HEK293 (cell line): ENCODE results near the gene UBR4.

Experiments used
- PBX3 ChIP-seq: sonication (generic); formaldehyde crosslinking; IDR thresholded peaks from 2 replicates; pipeline ENCODE4 v1.8.1; 2022; ENCODE audit warnings: mild to moderate bottlenecking, moderate library complexity, missing genetic modification reagents
- YY1 ChIP-seq: fragments of 450-650 bp; formaldehyde crosslinking; IDR thresholded peaks from 2 replicates; pipeline ENCODE4 v1.5.1; 2018; ENCODE audit warnings: missing biosample characterization, missing genetic modification characterization
- ZNF175 ChIP-seq: fragments of 450-650 bp; formaldehyde crosslinking; IDR thresholded peaks from 2 replicates; pipeline ENCODE4 v1.5.1; 2016; ENCODE audit warnings: missing biosample characterization, missing genetic modification characterization
- ZNF704 ChIP-seq: fragments of 450-650 bp; formaldehyde crosslinking; IDR thresholded peaks from 2 replicates; pipeline ENCODE4 v1.5.1; 2016; ENCODE audit warnings: missing biosample characterization, missing genetic modification characterization
- ZNF707 ChIP-seq: fragments of 450-650 bp; formaldehyde crosslinking; IDR thresholded peaks from 2 replicates; pipeline ENCODE4 v1.5.1; 2016; ENCODE audit warnings: missing biosample characterization, missing genetic modification characterization

- no peak for TF ChIP-seq ZNF175 (tag by site-specific recombination)
- TF ChIP-seq ZNF707: no peak
- TF ChIP-seq ZNF704: no peak
- no peak for TF ChIP-seq PBX3 (CRISPR knock-in tag)
- no peak for TF ChIP-seq YY1
Measured at GRCh38 chr1:19034721-19035120, 175.3 kb downstream of the UBR4 start.
